GM19372 (cell line): ENCODE data around the gene LRRC61.
"Not testable (repeated sequence)": the region's sequence is repeated elsewhere in the genome, so short reads cannot be mapped to it uniquely, and the experiment has no call there.

Experiments
- ATAC-seq: cut with Tn5 transposase; IDR thresholded peaks from one replicate; pipeline ENCODE4 v1.9.1; 2021; ENCODE audit warnings: mild to moderate bottlenecking, low read depth, moderate library complexity; ENCODE audit not compliant: unreplicated experiment

The LRRC61 gene

GRCh38 chr7:150306377-150306776 lies 16.8 kb upstream of the LRRC61 start:
- not testable (repeated sequence) for ATAC-seq

- no peak for ATAC-seq
Observed at GRCh38 chr7:150307129-150307528, 16.0 kb upstream of the LRRC61 start.

- ATAC-seq = no peak
Observed at GRCh38 chr7:150307904-150308303, 15.3 kb upstream of the LRRC61 start.

GRCh38 chr7:150308575-150308974 lies 14.6 kb upstream of the LRRC61 start:
- no peak for ATAC-seq

- no peak for ATAC-seq
Observed at GRCh38 chr7:150311146-150311545, 12.0 kb upstream of the LRRC61 start.

GRCh38 chr7:150311711-150312110 lies 11.4 kb upstream of the LRRC61 start:
- ATAC-seq = no peak

GRCh38 chr7:150312649-150313366 lies 10.3 kb upstream of the LRRC61 start:
- ATAC-seq = not testable (repeated sequence)

- ATAC-seq = no peak
Observed at GRCh38 chr7:150313367-150313809, 9.8 kb upstream of the LRRC61 start.

- no peak for ATAC-seq
Observed at GRCh38 chr7:150313870-150314269, 9.3 kb upstream of the LRRC61 start.

- ATAC-seq = no peak
Observed at GRCh38 chr7:150314639-150315239, 8.4 kb upstream of the LRRC61 start.

GRCh38 chr7:150316987-150317386 lies 6.2 kb upstream of the LRRC61 start:
- ATAC-seq = not testable (repeated sequence)

- ATAC-seq = no peak
Observed at GRCh38 chr7:150317748-150318444, 5.3 kb upstream of the LRRC61 start.

- no peak for ATAC-seq
Observed at GRCh38 chr7:150321788-150322113, 1.4 kb upstream of the LRRC61 start.

- no peak for ATAC-seq
Observed at GRCh38 chr7:150322114-150322832, 882 bp upstream of the LRRC61 start.

GRCh38 chr7:150323682-150324372 lies 672 bp downstream of the LRRC61 start:
- ATAC-seq = peak; percentile 27

- no peak for ATAC-seq
Observed at GRCh38 chr7:150324373-150324961, 1.3 kb downstream of the LRRC61 start.

GRCh38 chr7:150325110-150325611 lies 2.0 kb downstream of the LRRC61 start:
- no peak for ATAC-seq

GRCh38 chr7:150325901-150326300 lies 2.7 kb downstream of the LRRC61 start:
- no peak for ATAC-seq

GRCh38 chr7:150326657-150327268 lies 3.6 kb downstream of the LRRC61 start:
- no peak for ATAC-seq
